Measurements from ENCODE around the gene TOX2. TPM values are rescaled to one million over a fixed set of nuclear protein-coding genes. Genes with fewer than 3 reads are reported as not detected.

Gene TOX2, protein sequence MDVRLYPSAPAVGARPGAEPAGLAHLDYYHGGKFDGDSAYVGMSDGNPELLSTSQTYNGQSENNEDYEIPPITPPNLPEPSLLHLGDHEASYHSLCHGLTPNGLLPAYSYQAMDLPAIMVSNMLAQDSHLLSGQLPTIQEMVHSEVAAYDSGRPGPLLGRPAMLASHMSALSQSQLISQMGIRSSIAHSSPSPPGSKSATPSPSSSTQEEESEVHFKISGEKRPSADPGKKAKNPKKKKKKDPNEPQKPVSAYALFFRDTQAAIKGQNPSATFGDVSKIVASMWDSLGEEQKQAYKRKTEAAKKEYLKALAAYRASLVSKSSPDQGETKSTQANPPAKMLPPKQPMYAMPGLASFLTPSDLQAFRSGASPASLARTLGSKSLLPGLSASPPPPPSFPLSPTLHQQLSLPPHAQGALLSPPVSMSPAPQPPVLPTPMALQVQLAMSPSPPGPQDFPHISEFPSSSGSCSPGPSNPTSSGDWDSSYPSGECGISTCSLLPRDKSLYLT
- 4.8 and 5.0 TPM in 2 replicates for total RNA-seq

DNA sequence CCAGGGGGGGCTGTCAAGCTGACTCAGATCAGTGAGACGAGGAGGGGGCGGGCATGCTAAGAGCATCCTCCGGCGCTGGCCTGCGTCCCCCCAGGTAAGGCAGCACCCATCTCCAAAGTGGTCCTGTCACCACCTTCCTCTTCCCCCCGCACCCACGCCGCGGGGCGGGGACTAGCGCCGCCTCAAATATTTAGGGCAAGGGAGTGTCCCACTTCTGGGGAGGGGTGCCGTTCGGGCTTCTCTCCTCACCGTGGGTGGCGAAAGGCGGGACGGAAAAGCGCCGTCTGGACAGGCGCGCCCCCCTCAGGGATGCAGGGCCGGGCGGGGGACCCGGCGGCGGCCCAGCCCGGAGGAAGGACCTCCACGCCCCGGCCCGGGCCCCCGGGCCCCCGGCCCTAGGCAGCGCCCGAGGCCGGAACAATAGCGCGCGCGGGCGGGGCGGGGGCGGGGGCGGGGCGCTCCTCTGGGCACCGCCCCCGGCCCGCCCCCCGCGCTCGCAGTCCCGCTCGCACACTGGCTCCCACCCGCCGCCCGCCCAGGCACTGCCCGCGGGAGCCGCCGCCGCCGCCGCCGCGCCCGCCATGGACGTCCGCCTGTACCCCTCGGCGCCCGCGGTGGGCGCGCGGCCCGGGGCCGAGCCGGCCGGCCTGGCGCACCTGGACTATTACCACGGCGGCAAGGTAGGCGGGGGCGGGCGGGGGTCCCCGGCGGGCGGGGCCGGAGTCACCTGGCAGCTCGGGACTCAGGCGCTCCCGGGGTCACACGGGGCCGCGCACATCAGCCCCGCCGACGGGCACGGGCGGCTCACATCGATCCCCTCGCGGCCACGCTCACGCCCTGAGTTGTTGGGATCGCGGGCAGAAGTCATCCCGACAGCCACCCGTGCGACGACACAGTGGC, at the start of gene TOX2:
TSS of gene TOX2 (plus strand) at position 542 of the 900 bp plus-strand sequence. CDS start at position 582, 40 bp downstream.
- Mint-ChIP-seq H3K9me3 (peaks cover 9% of the 10 kb centered on the region), H3K27me3 (peaks cover 27% of the 10 kb centered on the region), H3K4me3 (peak within 1 kb of the TSS; percentile 82), H3K36me3 (ENCODE audit: low read depth) (no peaks in the 10 kb centered on the region), H3K4me1 (peaks cover 43% of the 10 kb centered on the region), H3K27ac (peak within 1 kb of the TSS; percentile 54)
- POLR2A ChIA-PET: no interaction called here
- TF ChIP-seq, protein P1, sequence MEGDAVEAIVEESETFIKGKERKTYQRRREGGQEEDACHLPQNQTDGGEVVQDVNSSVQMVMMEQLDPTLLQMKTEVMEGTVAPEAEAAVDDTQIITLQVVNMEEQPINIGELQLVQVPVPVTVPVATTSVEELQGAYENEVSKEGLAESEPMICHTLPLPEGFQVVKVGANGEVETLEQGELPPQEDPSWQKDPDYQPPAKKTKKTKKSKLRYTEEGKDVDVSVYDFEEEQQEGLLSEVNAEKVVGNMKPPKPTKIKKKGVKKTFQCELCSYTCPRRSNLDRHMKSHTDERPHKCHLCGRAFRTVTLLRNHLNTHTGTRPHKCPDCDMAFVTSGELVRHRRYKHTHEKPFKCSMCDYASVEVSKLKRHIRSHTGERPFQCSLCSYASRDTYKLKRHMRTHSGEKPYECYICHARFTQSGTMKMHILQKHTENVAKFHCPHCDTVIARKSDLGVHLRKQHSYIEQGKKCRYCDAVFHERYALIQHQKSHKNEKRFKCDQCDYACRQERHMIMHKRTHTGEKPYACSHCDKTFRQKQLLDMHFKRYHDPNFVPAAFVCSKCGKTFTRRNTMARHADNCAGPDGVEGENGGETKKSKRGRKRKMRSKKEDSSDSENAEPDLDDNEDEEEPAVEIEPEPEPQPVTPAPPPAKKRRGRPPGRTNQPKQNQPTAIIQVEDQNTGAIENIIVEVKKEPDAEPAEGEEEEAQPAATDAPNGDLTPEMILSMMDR (IDR thresholded peaks at IDR 0.05): no peak
- CTCF ChIA-PET: no interaction called here
- ATAC-seq (ENCODE audit: low read depth) (peak; percentile 69), DNase-seq (peak; percentile 50)
- intact Hi-C loops (cut with micrococcal nuclease): loop anchor here (5.0 kb wide), 1 partner anchor 162 kb away; no protein-coding TSS in a partner anchor

DNA sequence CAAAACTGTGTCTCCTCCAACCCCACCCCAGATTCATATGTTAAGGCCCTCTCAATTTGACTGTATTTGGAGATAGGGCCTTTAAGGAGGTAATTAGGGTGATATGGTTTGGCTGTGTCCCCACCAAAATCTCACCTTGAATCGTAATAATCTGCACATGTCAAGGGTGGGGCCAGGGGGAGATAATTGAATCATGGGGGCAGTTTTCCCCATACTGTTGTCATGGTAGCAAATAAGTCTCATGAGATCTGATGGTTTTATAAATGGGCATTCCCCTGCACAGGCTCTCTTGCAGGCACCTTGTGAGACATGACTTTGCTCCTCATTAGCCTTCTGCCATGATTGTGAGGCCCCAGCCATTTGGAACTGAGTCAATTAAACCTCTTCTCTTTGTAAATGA, 46.6 kb upstream of the TOX2 start:
- CTCF ChIA-PET: no interaction called here
- no peak for ATAC-seq (ENCODE audit: low read depth)

DNA sequence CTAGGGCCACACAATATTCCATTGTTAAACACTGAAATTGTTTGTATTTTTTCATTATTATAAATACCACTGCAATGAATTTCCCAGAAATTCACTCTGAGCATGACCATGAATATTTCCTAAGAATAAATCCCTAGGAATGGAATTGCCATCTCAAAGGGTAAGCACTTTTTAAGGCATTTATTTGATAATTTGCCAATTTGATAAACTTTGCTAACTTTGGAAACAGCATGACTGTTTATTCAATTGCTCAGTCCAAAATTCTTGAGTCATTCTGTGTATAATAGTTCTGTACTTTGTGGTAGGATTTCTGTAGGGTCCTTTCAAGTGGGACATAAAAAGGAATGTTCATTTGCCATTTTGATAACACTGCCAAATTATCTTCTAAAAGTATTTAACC, 44.2 kb upstream of the TOX2 start:
- DNase-seq (no peak), ATAC-seq (ENCODE audit: low read depth) (no peak)
- H3K36me3 Mint-ChIP-seq (ENCODE audit: low read depth): no peaks in the 10 kb centered on the region
- no peak overlapping the region for H3K27ac Mint-ChIP-seq
- intact Hi-C loops (cut with micrococcal nuclease): no loop called here
- peaks cover 9% of the 10 kb centered on the region for H3K27me3 Mint-ChIP-seq
- ChIA-PET POLR2A (no interaction called here), CTCF (no interaction called here)
- H3K4me3 Mint-ChIP-seq: no peak overlapping the region
- H3K4me1 Mint-ChIP-seq: no peaks in the 10 kb centered on the region
- TF ChIP-seq, protein P1 (IDR thresholded peaks at IDR 0.05): no peak
- H3K9me3 Mint-ChIP-seq: no peaks in the 10 kb centered on the region

More for the DNA sequence above, 46.6 kb upstream of the TOX2 start:
- intact Hi-C loops (cut with micrococcal nuclease): no loop called here
- Mint-ChIP-seq H3K27ac (no peak overlapping the region), H3K4me1 (no peaks in the 10 kb centered on the region), H3K4me3 (no peak overlapping the region), H3K9me3 (no peaks in the 10 kb centered on the region), H3K27me3 (peaks cover 7% of the 10 kb centered on the region), H3K36me3 (ENCODE audit: low read depth) (no peaks in the 10 kb centered on the region)
- POLR2A ChIA-PET: no interaction called here
- TF ChIP-seq, protein P1 (IDR thresholded peaks at IDR 0.05): no peak
- no peak for DNase-seq

DNA sequence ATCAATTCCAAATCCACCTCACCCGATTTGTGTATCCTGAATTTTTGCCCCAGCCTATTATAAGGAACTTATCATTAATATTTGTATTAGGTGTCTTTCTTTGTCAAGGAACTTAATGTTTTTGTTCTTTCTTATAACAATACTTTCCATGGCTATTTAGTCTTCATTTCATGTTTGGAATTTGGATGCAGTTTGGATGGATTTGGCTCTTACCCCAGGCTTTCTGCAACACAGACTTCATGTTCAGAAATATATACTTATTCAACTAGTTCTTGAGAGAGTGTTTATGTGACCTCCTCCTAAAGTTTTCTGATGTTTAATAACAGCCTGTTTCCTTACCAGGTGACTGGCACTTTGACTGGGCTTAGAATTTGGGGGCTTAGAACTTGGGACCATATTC, 35.9 kb upstream of the TOX2 start:
- TF ChIP-seq, protein P1 (IDR thresholded peaks at IDR 0.05): no peak
- DNase-seq (no peak), ATAC-seq (ENCODE audit: low read depth) (no peak)
- Mint-ChIP-seq H3K27me3 (peaks cover 21% of the 10 kb centered on the region), H3K4me3 (no peak overlapping the region), H3K36me3 (ENCODE audit: low read depth) (no peaks in the 10 kb centered on the region), H3K4me1 (no peaks in the 10 kb centered on the region), H3K9me3 (peaks cover 4% of the 10 kb centered on the region), H3K27ac (no peak overlapping the region)
- POLR2A ChIA-PET: no interaction called here
- CTCF ChIA-PET: no interaction called here
- intact Hi-C loops (cut with micrococcal nuclease): no loop called here

DNA sequence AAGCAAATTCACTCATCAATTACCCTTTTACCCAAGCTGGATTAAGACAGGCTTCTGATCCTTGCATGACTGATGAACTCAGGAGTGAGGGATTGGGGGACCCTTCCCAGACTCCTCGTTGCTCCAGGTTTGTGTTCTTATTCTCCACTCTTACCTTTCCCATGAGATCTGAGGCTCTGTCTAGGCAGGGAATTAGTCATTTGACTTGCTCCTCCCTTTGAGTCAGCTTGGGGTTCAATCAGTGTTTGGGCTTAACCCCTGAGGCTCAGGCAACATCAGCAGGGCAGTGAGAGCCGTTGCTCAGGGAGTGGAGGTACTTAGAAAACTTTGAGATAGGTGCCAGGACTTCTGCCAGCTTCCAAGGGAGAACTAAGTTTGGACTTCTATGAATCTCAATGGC, 20.7 kb upstream of the TOX2 start:
- CTCF ChIA-PET: no interaction called here
- DNase-seq (no peak), ATAC-seq (ENCODE audit: low read depth) (no peak)
- POLR2A ChIA-PET: no interaction called here
- Mint-ChIP-seq H3K4me1 (no peaks in the 10 kb centered on the region), H3K36me3 (ENCODE audit: low read depth) (no peaks in the 10 kb centered on the region), H3K9me3 (peaks cover 26% of the 10 kb centered on the region), H3K27me3 (peaks cover 37% of the 10 kb centered on the region), H3K4me3 (no peak overlapping the region), H3K27ac (no peak overlapping the region)
- TF ChIP-seq, protein P1 (IDR thresholded peaks at IDR 0.05): no peak
- intact Hi-C loops (cut with micrococcal nuclease): no loop called here
